Neural progenitor cell (in vitro differentiated cells): ENCODE results near the gene POFUT1.

ENCODE experiments used
- EZH2 ChIP-seq: fragments of 200-600 bp; sonication (generic); IDR thresholded peaks from 2 replicates; pipeline ENCODE4 v1.6.1; 2017; ENCODE audit warnings: antibody characterized with exemption, mild to moderate bottlenecking, moderate library complexity
- EZH2phosphoT487 ChIP-seq: fragments of 200-600 bp; sonication (generic); IDR thresholded peaks from 2 replicates; pipeline ENCODE4 v1.6.1; 2017; ENCODE audit warnings: antibody characterized with exemption
- TF ChIP-seq, protein P1 (sequence below): fragments of 200-600 bp; sonication (generic); IDR thresholded peaks from 2 replicates; pipeline ENCODE4 v1.5.1; 2017; ENCODE audit warnings: antibody characterized with exemption, mild to moderate bottlenecking

DNA sequence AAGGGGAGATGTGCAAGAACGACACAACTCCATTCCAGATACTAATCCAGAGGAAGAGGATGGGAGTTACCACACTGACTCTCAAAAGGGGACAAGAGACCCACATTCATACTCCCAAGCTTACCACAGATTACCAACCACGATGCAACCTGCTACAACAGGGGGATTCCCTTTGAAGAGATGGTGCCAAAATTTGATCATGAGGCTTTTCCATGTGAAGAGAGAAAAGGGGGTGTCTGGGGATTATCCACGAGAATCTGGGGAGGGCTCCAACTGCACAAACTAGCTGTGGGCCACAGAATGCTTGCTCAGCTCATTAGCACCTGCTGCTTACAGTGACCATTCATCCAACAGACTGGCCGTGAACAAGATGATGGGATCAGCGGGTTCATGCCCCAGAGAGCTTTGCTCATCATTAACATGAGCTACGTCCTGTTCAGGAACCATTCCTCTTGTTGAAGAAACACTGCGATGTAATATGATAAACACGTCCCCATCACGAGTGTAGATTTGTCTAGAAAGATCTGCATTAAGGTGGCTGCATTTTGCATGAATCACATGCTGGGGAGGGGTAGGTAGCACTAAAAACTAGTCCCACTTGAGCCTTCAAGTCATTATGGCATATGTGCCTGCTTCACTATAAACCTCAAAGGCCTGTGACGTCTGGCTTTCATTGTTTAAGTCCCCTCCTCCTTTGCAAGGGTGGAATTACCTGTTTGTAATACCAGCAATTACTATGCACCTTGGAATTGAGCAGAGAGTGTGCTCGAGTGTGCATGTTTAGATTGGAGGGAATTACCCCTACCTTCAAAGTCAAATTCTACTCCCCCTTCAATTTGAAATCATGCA lies 4.1 kb upstream of the POFUT1 start:
- TF ChIP-seq, protein P1, sequence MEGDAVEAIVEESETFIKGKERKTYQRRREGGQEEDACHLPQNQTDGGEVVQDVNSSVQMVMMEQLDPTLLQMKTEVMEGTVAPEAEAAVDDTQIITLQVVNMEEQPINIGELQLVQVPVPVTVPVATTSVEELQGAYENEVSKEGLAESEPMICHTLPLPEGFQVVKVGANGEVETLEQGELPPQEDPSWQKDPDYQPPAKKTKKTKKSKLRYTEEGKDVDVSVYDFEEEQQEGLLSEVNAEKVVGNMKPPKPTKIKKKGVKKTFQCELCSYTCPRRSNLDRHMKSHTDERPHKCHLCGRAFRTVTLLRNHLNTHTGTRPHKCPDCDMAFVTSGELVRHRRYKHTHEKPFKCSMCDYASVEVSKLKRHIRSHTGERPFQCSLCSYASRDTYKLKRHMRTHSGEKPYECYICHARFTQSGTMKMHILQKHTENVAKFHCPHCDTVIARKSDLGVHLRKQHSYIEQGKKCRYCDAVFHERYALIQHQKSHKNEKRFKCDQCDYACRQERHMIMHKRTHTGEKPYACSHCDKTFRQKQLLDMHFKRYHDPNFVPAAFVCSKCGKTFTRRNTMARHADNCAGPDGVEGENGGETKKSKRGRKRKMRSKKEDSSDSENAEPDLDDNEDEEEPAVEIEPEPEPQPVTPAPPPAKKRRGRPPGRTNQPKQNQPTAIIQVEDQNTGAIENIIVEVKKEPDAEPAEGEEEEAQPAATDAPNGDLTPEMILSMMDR, result no peak
- no peak for TF ChIP-seq EZH2
- TF ChIP-seq EZH2phosphoT487, result no peak
